K562 (cell line): ENCODE results near the gene ALDH16A1. TPM values are rescaled to one million over a fixed set of nuclear protein-coding genes. Genes with fewer than 3 reads are reported as not detected.

ENCODE experiments used
- ESRRA ChIP-seq: fragments of 450-650 bp; IDR thresholded peaks from 2 replicates; pipeline ENCODE4 v1.6.1; 2014; ENCODE audit warnings: low read depth, mild to moderate bottlenecking, moderate library complexity, borderline replicate concordance
- MED1 ChIP-seq: sonication (generic); formaldehyde crosslinking; IDR thresholded peaks from 2 replicates; pipeline ENCODE4 v1.8.1; 2023; ENCODE audit warnings: missing genetic modification reagents, borderline replicate concordance
- NFYB ChIP-seq: IDR thresholded peaks from 2 replicates; pipeline ENCODE4 v1.6.1; 2011; ENCODE audit warnings: mild to moderate bottlenecking, moderate library complexity; ENCODE audit not compliant: insufficient read length; ENCODE audit errors: extremely low read depth
- PCBP1 ChIP-seq: fragments of 200-400 bp; formaldehyde crosslinking; IDR thresholded peaks from 2 replicates; pipeline ENCODE4 v1.6.1; 2018; ENCODE audit warnings: mild to moderate bottlenecking, low read depth, low read length; ENCODE audit not compliant: poor library complexity, severe bottlenecking
- ZFPM2 ChIP-seq: fragments of 250-450 bp; sonication (Bioruptor Pico); IDR thresholded peaks from 2 replicates; pipeline ENCODE4 v1.5.1; 2022; ENCODE audit warnings: mild to moderate bottlenecking
- ZNF23 ChIP-seq: fragments of 250-450 bp; sonication (Bioruptor Pico); IDR thresholded peaks from 2 replicates; pipeline ENCODE4 v1.4.0; 2020; ENCODE audit warnings: mild to moderate bottlenecking
- polyA plus RNA-seq, 8 experiments: library from polyadenylated mRNA; depleted of rRNA in 4 of 8; stranded (reverse) in 5 of 8; unstranded in 3 of 8; fragments of >200 nt; fragmentation: Nextera tagmentation in 2 of 8; fragmentation: Illumina TruSeq in 1 of 8; extraction: Ambion mirVana in 2 of 8; extraction: Trizol in 1 of 8; gene quantifications; 2 replicates each; pipeline versions ENCODE4 v1.2.1 to v1.2.3, GENCODE V29; 2011 to 2014; ENCODE audit warnings: inconsistent platforms in 1 of 8, missing spikeins in 1 of 8
- total RNA-seq, 7 experiments: library from RNA; depleted of rRNA in 6 of 7; stranded (reverse); fragments of >200 nt in 6 of 7; fragmentation: Illumina TruSeq in 2 of 7; extraction: Trizol in 2 of 7; gene quantifications; 2 replicates each; pipeline versions ENCODE4 v1.2.1 to v1.2.3, GENCODE V29; 2011 to 2021; ENCODE audit warnings: low replicate concordance in 1 of 7
- TF ChIP-seq, protein P1 (sequence below), 2 experiments: fragments of 150-350 bp in 1 of 2; IDR thresholded peaks; 2 replicates each; pipeline ENCODE4 v1.6.1; 2012 to 2016; ENCODE audit warnings: low read depth in 2 of 2, low read length in 2 of 2, mild to moderate bottlenecking in 1 of 2, moderate library complexity in 1 of 2
- TF ChIP-seq, protein P2 (sequence below): fragments of 250-450 bp; sonication (Bioruptor Pico); IDR thresholded peaks from 2 replicates; pipeline ENCODE4 v1.8.0; 2022; ENCODE audit warnings: inconsistent platforms
- TF ChIP-seq, protein P3 (sequence below): sonication (generic); formaldehyde crosslinking; IDR thresholded peaks from 2 replicates; pipeline ENCODE4 v1.8.0; 2022; ENCODE audit warnings: mild to moderate bottlenecking, missing genetic modification reagents
- TF ChIP-seq, protein P4 (sequence below): fragments of 250-450 bp; sonication (Bioruptor Pico); IDR thresholded peaks from 2 replicates; pipeline ENCODE4 v1.4.0; 2020; ENCODE audit warnings: mild to moderate bottlenecking, moderate library complexity, borderline replicate concordance

Gene ALDH16A1
- total and polyA plus RNA-seq, 9 of the 15 experiments (the other 6 are each of a cell fraction or from before 2014, with no cell fraction given): 2.2 to 52.2 (median 7.6) TPM

DNA sequence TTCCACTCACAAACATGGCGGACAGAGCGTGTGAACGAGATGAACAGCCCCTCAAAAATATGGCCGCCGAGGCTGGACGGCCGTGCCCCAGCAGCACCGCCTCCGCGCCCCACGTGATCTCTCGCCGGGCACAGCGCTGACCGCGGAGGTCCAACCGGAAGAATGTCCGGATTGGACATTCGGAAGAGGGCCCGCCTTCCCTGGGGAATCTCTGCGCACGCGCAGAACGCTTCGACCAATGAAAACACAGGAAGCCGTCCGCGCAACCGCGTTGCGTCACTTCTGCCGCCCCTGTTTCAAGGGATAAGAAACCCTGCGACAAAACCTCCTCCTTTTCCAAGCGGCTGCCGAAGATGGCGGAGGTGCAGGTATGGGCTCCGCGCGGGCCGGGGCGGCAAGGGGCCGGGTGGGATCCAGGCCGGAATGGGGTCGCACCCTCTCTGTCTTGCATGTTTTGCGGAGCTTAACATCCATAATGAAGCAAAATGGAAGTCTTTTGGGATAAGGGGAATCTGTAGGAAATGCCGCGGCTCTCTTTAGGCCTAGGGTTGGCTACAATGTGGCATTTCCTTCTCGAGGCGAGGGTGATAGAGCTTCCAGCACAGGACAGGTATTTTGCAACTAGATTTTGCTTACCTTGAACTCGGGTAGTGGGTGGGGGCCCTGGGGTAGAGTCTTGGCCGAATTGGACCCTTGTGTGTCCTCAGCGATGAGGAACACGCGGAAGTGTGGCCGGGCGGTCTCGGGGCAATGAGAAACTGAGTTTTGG lies 34.4 kb downstream of the ALDH16A1 start, which contains the start of gene RPL13A (continued):
- TF ChIP-seq, protein P1, sequence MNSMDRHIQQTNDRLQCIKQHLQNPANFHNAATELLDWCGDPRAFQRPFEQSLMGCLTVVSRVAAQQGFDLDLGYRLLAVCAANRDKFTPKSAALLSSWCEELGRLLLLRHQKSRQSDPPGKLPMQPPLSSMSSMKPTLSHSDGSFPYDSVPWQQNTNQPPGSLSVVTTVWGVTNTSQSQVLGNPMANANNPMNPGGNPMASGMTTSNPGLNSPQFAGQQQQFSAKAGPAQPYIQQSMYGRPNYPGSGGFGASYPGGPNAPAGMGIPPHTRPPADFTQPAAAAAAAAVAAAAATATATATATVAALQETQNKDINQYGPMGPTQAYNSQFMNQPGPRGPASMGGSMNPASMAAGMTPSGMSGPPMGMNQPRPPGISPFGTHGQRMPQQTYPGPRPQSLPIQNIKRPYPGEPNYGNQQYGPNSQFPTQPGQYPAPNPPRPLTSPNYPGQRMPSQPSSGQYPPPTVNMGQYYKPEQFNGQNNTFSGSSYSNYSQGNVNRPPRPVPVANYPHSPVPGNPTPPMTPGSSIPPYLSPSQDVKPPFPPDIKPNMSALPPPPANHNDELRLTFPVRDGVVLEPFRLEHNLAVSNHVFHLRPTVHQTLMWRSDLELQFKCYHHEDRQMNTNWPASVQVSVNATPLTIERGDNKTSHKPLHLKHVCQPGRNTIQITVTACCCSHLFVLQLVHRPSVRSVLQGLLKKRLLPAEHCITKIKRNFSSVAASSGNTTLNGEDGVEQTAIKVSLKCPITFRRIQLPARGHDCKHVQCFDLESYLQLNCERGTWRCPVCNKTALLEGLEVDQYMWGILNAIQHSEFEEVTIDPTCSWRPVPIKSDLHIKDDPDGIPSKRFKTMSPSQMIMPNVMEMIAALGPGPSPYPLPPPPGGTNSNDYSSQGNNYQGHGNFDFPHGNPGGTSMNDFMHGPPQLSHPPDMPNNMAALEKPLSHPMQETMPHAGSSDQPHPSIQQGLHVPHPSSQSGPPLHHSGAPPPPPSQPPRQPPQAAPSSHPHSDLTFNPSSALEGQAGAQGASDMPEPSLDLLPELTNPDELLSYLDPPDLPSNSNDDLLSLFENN (IDR thresholded peaks at IDR 0.05; ENCODE audit: low read depth in 2 of 2, low read length in 2 of 2): peak in 1 of 2 experiments; percentile 78; a peak in 1 of 4 replicates
- no peak for TF ChIP-seq MED1
- no peak for TF ChIP-seq ZFPM2 (CRISPR knock-in tag)
- TF ChIP-seq, protein P2, sequence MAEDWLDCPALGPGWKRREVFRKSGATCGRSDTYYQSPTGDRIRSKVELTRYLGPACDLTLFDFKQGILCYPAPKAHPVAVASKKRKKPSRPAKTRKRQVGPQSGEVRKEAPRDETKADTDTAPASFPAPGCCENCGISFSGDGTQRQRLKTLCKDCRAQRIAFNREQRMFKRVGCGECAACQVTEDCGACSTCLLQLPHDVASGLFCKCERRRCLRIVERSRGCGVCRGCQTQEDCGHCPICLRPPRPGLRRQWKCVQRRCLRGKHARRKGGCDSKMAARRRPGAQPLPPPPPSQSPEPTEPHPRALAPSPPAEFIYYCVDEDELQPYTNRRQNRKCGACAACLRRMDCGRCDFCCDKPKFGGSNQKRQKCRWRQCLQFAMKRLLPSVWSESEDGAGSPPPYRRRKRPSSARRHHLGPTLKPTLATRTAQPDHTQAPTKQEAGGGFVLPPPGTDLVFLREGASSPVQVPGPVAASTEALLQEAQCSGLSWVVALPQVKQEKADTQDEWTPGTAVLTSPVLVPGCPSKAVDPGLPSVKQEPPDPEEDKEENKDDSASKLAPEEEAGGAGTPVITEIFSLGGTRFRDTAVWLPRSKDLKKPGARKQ (CRISPR knock-in tag): no peak
- peak; percentile 75; the same call in 1 of the 2 replicates for TF ChIP-seq ESRRA
- TF ChIP-seq, protein P3, sequence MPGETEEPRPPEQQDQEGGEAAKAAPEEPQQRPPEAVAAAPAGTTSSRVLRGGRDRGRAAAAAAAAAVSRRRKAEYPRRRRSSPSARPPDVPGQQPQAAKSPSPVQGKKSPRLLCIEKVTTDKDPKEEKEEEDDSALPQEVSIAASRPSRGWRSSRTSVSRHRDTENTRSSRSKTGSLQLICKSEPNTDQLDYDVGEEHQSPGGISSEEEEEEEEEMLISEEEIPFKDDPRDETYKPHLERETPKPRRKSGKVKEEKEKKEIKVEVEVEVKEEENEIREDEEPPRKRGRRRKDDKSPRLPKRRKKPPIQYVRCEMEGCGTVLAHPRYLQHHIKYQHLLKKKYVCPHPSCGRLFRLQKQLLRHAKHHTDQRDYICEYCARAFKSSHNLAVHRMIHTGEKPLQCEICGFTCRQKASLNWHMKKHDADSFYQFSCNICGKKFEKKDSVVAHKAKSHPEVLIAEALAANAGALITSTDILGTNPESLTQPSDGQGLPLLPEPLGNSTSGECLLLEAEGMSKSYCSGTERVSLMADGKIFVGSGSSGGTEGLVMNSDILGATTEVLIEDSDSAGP (CRISPR knock-in tag): no peak
- 0 out of 2 replicates have a peak, but pooled peaks have one; percentile 48 for TF ChIP-seq ZNF23 (CRISPR knock-in tag)
- TF ChIP-seq NFYB: peak; percentile 34
- TF ChIP-seq PCBP1: peak; percentile 89
- TF ChIP-seq, protein P4, sequence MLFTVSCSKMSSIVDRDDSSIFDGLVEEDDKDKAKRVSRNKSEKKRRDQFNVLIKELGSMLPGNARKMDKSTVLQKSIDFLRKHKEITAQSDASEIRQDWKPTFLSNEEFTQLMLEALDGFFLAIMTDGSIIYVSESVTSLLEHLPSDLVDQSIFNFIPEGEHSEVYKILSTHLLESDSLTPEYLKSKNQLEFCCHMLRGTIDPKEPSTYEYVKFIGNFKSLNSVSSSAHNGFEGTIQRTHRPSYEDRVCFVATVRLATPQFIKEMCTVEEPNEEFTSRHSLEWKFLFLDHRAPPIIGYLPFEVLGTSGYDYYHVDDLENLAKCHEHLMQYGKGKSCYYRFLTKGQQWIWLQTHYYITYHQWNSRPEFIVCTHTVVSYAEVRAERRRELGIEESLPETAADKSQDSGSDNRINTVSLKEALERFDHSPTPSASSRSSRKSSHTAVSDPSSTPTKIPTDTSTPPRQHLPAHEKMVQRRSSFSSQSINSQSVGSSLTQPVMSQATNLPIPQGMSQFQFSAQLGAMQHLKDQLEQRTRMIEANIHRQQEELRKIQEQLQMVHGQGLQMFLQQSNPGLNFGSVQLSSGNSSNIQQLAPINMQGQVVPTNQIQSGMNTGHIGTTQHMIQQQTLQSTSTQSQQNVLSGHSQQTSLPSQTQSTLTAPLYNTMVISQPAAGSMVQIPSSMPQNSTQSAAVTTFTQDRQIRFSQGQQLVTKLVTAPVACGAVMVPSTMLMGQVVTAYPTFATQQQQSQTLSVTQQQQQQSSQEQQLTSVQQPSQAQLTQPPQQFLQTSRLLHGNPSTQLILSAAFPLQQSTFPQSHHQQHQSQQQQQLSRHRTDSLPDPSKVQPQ (CRISPR knock-in tag): no peak
